DMS 273 treated with DMSO at 0.1 percent for 48 hours (cell line): ENCODE results near the gene CAP2.

ENCODE experiments used
- DNase-seq: peaks from one replicate; lab custom pipeline; 2025; lab: John Stamatoyannopoulos, UW

The CAP2 gene

GRCh38 chr6:17392978-17393891, at the start of gene CAP2:
Gene CAP2 (plus strand): TSS chr6:17393595. CDS start chr6:17421556, 27,961 bp downstream.
- peak; percentile 48 for DNase-seq

- no peak for DNase-seq
These were observed 46.4 kb upstream of the CAP2 start for GRCh38 chr6:17347012-17347411.

GRCh38 chr6:17349427-17349826, 44.0 kb upstream of the CAP2 start:
- DNase-seq, result no peak

- DNase-seq, result no peak
These were observed 41.1 kb upstream of the CAP2 start for GRCh38 chr6:17352302-17352701.

GRCh38 chr6:17353440-17354175, 39.8 kb upstream of the CAP2 start:
- no peak for DNase-seq

- no peak for DNase-seq
These were observed 38.5 kb upstream of the CAP2 start for GRCh38 chr6:17354700-17355403.

GRCh38 chr6:17355404-17355774, 38.0 kb upstream of the CAP2 start:
- no peak for DNase-seq

GRCh38 chr6:17358515-17358914, 34.9 kb upstream of the CAP2 start:
- no peak for DNase-seq

- DNase-seq, result no peak
These were observed 32.8 kb upstream of the CAP2 start for GRCh38 chr6:17360564-17360963.

- DNase-seq, result no peak
These were observed 32.4 kb upstream of the CAP2 start for GRCh38 chr6:17361013-17361412.

GRCh38 chr6:17365961-17366360, 27.4 kb upstream of the CAP2 start:
- no peak for DNase-seq

- DNase-seq, result no peak
These were observed 25.5 kb upstream of the CAP2 start for GRCh38 chr6:17367868-17368267.

GRCh38 chr6:17381424-17382147, 11.8 kb upstream of the CAP2 start:
- DNase-seq, result no peak

- peak; percentile 35 for DNase-seq
These were observed 7.7 kb upstream of the CAP2 start for GRCh38 chr6:17385660-17386059.

- DNase-seq, result no peak
These were observed 5.0 kb upstream of the CAP2 start for GRCh38 chr6:17388365-17388764.

- DNase-seq, result no peak
These were observed 4.0 kb upstream of the CAP2 start for GRCh38 chr6:17389274-17389847.

- DNase-seq, result no peak
These were observed 3.1 kb upstream of the CAP2 start for GRCh38 chr6:17390276-17390675.

- DNase-seq, result no peak
These were observed 1.4 kb upstream of the CAP2 start for GRCh38 chr6:17391976-17392375.

GRCh38 chr6:17393892-17394631, 667 bp downstream of the CAP2 start:
- peak; percentile 23 for DNase-seq

GRCh38 chr6:17395112-17395511, 1.7 kb downstream of the CAP2 start:
- DNase-seq, result peak; percentile 8

GRCh38 chr6:17396256-17396655, 2.9 kb downstream of the CAP2 start:
- DNase-seq, result no peak
